SHP77 treated with DMSO at 0.1 percent for 48 hours (cell line): ENCODE measurements around the gene FBXO9.
A peak's percentile ranks its signal among the peaks of the same experiment; 100 is the strongest.
"Not testable (repeated sequence)": the region's sequence is repeated elsewhere in the genome, so short reads cannot be mapped to it uniquely, and the experiment has no call there.

ENCODE experiments used
- DNase-seq: peaks from one replicate; lab custom pipeline; 2025; lab: John Stamatoyannopoulos, UW

The FBXO9 gene

GRCh38 chr6:53048431-53049195 is 16.6 kb upstream of the FBXO9 start:
- no peak for DNase-seq

DNA sequence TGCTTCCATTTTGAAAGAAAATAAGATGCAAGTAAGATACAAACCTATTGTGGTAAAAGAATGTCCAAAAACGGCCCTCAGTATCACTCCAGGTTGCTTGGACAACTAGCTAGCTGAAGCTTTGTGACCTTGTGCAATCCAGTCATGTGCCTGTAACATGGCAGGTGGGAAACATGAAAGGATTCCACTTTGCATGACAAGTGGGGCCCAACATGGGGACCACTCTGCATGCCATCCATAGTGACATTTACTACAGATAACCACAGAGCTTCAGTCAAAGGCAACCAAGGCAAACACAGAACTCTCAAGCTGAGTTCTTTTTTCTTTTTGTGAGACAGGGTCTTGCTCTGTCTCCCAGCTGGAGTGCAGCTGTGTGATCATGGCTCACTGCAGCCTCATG is 15.8 kb upstream of the FBXO9 start:
- no peak for DNase-seq

GRCh38 chr6:53052152-53052551 is 13.1 kb upstream of the FBXO9 start:
- DNase-seq = not testable (repeated sequence)

- DNase-seq = no peak
Observed at GRCh38 chr6:53054532-53054931, 10.7 kb upstream of the FBXO9 start.

DNA sequence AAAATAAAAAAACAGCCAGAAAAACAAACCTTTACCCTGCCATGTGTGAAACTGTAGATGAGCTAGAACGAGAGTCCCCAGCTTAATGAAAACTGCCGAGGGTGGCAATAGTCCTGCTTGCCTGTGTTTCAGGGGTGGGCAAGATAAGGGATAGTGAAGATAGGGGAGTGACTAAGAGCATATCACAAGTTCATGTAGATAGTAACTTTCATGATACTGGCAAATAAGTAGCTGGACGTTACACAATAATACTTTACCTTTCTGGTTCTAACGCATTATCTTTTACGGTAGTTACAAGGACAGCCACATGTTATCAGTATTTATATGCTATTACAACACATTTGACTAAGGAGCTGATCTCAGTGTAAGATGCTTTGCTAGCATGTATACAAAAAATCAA is 9.3 kb upstream of the FBXO9 start:
- DNase-seq = no peak

DNA sequence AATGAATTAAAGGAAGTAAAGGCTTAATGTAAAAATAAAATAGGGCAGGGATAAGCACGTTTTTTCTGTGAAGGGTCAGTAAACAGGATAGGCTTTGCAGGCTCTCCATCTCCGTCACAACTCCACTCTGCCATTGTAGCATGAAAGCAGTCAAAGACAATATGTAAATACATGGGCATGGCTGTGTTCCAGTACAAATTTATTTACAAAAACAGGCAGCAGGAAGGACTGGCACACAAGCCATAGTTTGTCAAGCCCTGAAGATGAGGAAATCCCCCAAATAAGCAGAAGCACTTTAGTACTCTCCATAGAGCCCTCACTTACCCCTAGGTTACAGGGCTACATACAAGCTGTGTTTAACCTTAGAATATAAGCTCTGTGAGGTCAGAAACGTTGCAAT is 8.9 kb upstream of the FBXO9 start:
- no peak for DNase-seq

DNA sequence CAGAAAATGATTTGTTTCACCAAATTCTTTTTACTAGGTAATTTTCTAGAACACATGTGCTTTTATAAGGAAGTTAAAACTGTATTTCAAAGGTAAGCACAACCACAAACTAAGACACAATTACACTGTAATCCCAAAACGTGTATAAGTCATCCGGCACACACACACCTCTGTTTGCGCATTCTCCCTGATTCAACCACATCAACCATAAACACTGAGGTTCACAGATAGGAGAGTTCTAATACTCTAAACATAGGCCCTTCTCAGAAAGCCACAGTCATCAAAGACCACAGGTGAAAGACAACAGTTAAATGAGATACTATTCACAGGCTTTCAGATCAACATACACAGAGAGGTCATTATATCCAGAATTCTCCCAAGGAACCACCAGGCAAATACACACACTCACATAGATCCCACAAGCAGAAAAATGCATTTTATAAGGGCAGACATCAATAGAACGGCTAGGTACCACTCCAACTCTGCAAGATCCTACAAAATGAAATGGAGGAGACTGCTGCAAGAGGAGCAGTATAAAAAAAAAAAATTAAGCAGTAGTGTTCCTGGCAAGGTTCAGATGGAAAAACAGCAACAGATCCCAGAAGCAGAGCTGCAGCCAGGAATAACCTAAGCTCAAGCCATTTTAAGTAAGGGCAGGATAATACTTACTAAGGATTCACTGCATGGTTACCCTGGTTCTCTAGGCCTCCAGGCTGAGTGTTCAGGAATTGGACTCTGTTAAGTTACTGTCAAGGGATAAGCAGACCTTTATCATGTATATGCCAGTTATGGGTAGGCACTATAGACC is 6.6 kb upstream of the FBXO9 start:
- no peak for DNase-seq

DNA sequence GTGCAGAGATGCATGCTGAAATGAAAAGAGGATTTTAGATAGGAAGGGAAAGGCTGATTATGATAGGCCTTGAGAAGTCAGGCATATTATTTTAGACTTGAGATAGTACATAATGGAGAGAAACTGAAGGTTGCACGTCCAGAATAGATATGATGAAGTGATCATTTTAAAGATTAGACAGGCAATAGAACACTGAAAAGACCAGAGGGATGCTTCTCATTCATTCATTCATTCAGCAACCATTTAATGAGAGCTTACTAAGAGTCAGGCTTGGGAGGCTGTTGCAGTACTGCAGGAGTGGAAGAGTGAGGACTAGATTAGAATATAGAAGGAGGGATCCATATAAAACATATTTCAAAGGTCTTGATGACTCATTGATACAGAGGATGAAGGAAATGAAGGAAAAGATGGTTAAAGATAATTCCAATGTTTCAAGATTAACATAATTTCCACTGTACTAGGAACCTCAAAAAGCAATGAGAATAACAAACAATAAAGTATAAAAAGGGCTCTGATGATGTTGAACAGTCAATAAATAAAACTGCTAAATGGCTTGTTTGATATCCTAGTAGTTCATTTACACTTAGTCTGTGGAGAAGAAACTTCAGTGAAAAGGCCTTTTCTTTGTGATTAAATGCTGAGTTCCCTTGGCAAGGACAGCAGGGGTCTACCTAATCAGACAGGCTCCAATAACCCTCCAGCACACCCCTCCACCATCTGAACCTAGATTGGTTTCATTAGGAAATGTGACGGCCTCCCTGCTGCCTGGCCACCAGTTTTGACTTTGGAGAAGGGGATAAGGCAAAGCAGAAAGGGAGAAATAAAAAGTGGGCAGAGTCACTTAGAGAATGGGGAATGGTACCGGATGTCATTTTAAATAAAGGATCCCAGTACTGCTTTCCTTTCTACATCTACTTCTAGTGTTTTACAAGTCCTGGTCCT is 5.3 kb upstream of the FBXO9 start:
- DNase-seq = no peak

- DNase-seq = no peak
Observed at GRCh38 chr6:53062169-53062539, 3.0 kb upstream of the FBXO9 start.

DNA sequence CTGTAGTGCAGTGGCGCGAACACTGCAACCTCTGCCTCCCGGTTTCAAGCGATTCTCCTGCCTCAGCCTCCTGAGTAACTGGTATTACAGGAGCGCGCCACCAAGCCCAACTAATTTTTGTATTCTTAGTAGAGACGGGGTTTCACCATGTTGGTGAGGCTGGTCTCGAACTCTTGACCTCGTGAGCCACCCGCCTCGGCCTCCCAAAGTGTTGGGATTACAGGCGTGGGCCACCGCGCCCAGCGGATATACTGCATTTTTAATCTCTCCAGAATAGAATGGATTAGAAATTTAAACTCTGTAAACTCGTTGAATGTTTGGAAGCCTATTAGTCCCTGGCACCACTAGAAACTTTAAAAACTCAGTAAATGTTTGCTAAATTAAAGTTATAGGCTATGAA is 949 bp upstream of the FBXO9 start:
- not testable (repeated sequence) for DNase-seq

- DNase-seq = peak; percentile 93
Observed at GRCh38 chr6:53064726-53065265, 408 bp upstream of the FBXO9 start.

DNA sequence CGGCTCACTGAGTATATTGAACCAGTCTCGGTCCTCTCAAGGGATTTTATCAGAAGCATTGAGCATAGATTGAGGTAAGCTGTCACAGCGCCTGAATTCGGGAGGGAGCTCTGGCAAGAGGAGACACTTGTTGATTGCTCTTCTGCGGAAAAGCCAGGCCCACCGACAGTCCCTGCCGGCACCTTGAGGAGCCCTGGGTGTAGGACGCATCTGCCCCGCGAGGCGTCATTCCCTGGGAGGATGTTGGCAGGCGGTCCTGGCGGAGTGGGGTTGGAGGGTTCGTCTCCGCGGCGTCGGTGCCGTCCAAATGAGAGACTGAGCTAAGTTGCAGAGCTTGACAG is 843 bp downstream of the FBXO9 start:
- DNase-seq = no peak

DNA sequence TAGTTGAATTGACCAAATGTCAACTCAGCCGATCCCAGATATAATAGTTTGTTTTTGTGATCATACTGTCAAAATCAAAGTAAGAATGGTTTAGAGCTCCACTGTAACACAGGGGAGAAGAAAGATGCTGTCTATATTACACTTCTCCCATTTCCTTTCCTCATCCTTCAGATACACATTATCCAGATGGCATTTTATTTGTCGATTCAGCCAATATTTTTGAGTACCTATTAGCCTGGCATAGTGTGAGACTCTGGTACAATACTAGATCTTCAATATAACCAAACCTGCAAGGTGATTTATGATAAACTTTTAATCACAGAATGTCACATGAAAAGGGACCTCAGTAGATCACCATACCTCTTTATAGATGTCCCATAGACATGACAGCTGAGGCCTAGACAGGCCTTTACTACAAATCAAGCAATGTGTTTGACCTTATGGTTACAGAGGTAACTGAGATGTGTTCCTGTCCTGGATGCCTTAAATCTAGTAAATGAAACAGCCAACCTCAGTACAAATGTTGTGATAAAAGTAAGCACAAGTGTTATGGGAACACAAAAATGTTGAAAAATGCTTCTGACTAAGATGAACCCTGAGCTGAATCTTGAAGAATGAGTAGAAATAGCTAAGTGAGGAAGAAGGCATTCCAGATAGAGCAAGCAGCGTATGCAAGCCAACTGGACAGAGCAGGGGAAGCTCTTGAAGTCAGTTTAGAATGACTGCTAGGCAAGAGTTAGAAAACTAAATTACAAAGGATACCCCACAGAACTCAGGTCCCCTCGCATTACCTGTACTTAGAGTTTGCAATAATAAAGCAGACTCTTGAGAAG is 1.9 kb downstream of the FBXO9 start:
- no peak for DNase-seq

DNA sequence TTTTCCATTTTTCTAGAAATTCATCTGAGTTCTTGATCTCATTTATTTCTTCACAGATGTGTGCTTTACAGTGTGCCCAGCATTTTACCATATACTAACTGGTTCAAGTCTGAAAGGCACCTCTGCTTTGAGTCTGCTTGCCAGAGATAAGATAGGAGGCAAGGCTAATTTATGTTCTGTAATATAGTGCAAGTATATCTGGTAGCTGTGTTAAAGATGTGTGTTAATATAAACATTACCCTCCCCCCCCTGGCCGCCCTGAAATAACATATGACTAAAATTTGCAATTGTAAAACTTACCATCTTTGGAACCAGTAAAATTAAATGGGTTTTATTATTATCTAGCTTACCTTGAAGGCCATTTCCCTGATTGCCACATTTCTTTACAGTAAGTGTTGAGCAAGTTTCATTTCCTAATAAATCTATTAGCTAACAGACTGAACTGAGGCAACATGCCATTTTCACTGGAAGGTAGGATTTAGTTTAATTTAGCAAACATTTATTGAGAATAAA is 2.7 kb downstream of the FBXO9 start:
- no peak for DNase-seq

DNA sequence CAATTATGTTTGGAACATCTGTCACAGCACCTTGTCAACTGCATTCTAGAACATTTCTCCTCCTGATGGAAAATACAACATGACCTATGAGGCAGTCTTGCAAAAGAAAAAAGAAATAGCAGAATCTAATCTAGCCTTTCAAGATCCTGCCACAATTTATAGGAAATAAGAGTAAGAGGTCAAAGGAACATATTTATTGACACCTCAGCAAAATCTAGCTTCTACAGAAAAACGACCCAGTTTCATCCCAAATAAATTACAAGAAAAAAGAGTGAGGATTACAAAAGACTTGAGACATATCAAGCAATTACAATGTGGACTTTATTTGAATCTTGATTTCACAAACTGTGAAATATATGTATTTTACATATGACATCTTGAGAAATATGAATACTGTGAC is 4.2 kb downstream of the FBXO9 start:
- DNase-seq = no peak

DNA sequence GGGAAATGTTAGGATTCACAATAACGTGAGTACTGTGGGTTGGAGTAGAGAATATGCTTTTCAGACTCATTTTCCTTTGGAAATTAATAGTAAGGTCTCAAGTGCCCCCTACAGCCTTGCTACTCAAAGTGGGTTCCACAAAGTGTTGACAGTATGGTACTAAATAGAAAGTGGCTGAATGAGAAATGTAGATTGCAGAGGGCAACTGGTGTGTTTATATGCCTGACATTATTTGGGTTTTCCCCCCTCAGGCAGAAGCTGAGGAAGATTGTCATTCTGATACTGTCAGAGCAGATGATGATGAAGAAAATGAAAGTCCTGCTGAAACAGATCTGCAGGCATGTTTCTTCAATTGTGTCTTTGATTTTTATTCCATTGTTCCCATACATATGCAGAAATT is 5.6 kb downstream of the FBXO9 start:
- DNase-seq = no peak

DNA sequence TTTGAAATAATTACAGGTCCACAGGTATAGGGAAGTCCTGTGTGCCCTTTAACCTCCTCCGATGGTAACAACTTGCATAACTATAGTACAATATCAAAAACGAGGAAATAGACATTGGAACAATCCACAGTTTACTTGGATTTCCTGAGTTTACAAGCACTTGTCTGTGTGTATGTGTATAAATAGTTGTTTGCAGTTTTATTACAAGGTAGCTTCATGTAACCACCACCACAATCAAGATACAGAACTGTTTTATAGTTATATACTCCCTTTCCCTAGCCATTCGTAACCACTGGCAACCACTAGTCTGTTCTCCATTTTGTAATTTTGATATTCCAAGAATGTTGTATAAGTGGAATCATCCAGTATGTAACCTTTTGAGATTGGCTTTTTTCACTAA is 9.1 kb downstream of the FBXO9 start:
- DNase-seq = no peak

DNA sequence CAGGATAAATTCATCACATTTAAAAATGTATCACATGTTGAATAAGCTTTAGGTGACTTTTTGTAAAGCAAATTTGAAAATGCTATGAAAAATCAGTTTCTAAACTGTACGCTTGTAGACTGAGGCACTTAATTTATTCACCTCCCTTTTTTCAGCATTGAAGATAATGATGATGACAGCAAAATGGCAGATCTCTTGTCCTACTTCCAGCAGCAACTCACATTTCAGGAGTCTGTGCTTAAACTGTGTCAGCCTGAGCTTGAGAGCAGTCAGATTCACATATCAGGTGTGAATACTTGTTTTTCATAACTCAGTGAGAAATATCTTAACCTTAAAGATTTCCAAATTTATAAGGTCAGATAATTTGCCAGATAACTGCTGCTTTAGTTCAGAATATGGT is 15.6 kb downstream of the FBXO9 start:
- no peak for DNase-seq

GRCh38 chr6:53086302-53086701 is 21.1 kb downstream of the FBXO9 start:
- DNase-seq = no peak

- DNase-seq = no peak
Observed at GRCh38 chr6:53089948-53090347, 24.7 kb downstream of the FBXO9 start.

GRCh38 chr6:53090576-53090975 is 25.4 kb downstream of the FBXO9 start:
- no peak for DNase-seq
